ENCODE measurements around the gene HEATR3. TPM values are rescaled to one million over a fixed set of nuclear protein-coding genes. Genes with fewer than 3 reads are reported as not detected.

The HEATR3 gene
- total and polyA plus RNA-seq, 2 of the 8 experiments (the other 6 are each of a cell fraction or from before 2014, with no cell fraction given) = 13.0 to 29.2 TPM

DNA sequence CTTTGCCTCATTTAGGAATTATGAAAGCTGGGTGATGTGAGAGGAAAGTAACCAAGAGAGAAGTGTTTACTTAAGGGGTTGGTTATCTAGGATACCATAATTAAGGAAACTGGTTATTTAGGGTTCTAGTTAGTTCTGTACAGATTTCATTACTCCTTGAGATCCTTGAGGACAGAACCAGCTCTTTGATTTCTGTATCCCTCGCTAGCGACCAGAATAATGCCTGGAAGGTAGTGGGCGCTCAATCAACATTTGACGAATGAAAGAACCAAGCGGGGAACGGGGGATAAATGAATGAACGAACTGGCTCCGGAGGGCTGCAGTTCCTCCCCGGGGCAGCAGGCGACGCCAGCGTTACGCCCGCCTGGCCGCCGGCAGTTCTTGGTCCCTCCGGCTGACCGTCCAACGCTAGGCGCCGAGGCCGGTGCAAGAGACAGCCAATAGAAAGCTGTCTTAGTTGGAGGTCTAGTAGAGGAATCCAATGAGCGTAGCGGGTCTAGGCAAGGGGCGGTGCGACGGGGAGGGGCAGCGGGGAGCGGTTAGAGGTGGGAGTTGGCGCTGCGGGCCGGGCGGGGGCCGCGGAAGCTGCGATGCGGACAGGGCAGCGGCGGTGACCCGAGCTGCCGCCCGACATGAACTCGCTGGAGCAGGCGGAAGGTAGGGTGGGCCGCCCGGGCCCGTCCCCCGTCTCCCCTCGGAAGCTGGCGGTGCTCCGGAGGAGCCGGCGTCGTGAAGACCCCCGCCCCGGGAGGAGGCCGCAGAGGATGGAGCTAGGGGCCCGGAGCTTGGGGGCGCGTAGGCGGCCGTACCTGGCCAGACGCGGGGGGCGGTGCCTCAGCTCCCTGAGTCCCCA lies 40.9 kb upstream of the HEATR3 start, which contains the start of gene CNEP1R1 (continued):
- TF ChIP-seq BCL11A (IDR thresholded peaks at IDR 0.05; ENCODE audit: low read depth in 2 of 2, low read length in 2 of 2) (no peak), SP2 (IDR thresholded peaks at IDR 0.05; ENCODE audit: low read length) (no peak)
